ENCODE results near the gene TNFRSF25.

Gene TNFRSF25

DNA sequence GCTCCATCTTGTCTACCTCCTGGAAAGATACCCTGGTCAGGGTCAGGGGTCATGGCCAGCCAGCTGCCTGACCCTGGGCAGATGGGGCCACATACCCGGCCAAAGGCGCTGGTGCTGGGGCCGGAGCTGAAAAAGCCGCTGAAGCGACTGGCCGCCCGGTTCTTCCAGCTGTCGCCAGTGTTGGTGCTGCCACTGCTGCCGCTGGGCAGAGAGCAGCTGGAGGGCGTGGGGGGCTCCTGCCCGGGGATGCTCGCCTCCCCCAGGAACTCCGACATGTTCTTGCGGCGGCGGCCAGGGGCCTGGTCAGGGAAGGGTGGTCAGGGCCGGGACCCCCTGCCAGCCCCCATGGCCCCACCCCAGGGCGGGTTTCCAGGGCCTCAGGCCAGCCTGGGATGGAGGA is 7.2 kb upstream of the TNFRSF25 start:
- no peak for TF ChIP-seq GATA3 (IDR thresholded peaks at IDR 0.05; ENCODE audit: low read depth, low read length)
- no peak for TF ChIP-seq GATA2 (IDR thresholded peaks at IDR 0.05; ENCODE audit: low read depth, low read length)

DNA sequence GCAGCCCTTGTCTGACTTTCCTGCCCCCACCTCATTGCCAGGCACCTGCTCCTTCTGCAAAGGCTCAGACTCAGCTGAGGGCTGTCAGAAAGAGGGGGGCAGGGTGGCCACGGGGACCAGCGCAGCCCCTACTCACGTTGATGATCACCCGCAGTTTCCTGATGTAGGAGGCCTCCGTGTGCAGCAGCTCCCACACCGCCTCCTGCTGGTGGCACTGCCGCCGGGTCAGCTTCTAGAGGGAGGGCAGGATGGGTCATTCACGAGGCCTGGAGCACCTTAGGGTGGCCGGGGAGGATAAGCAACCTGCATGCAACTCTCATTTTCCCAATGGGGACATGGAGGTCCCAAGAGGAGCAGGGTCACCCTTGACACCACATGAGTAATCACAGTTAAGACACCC is 6.4 kb upstream of the TNFRSF25 start:
- TF ChIP-seq GATA3 (IDR thresholded peaks at IDR 0.05; ENCODE audit: low read depth, low read length) (no peak), GATA2 (IDR thresholded peaks at IDR 0.05; ENCODE audit: low read depth, low read length) (no peak)

DNA sequence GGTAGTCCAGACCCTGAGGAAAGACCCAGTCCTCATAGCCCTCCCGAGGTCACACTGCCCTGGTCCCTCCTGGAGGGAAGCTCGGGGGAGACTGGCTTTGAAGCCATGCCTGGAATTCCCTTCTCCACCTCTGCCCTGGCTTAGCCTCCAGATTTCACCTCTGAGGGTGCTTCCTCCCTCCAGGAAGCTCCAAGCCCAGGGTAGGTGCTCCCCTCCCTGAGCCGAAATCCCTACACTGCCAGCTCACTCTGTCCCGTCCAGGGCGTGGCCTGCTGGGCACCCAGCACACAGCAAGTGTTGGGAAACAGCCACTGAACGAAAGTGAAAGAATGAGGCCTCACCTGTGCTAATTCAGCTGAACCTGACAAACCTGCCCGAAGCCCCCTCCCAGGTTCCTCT is 6.0 kb upstream of the TNFRSF25 start:
- no peak for TF ChIP-seq GATA2 (IDR thresholded peaks at IDR 0.05; ENCODE audit: low read depth, low read length)
- TF ChIP-seq GATA3 (IDR thresholded peaks at IDR 0.05; ENCODE audit: low read depth, low read length), result no peak

DNA sequence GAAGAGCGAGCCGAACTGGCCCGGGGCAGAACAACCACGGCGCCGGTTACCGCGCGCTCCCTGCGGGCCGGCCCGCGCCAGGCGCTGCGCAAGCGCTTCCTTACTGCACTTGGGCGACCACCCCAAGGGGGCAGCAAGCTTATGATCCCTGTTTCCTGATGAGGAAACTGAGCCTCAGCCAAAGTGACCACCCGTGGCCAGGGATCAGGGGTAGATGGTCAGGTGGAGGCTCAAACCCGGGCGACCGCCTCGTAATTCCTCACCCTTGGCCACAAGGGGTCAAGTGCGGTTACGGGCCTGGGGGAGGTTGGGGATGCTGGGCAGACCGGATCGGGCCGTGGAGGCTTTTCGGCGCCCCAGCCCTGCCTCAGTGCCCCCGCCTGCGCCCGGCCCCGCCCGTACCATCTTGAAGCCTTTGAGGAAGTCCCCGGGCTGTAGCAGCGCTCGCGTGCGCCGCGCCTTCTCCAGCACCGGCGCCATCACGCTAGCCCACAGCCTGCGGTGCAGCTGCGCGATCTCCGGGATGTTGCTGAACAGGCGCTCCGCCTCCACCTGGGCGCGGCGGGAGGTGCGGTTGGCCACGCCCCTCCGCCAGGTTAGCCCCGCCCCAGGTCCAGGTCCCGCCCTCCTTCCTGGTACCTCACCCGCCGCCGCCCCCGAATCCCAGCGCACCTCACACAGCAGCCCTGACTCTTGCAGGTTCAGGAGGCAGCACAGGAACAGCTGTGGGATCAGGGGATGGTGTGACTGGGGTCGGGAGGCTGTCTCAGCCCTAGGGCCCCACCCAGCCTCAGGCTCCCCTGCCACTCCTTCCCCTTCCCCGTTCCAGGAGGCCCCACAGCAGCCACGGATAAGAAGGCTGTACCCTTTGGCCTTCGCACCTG is 5.4 kb upstream of the TNFRSF25 start:
- no peak for TF ChIP-seq GATA3 (IDR thresholded peaks at IDR 0.05; ENCODE audit: low read depth, low read length)
- TF ChIP-seq GATA2 (IDR thresholded peaks at IDR 0.05; ENCODE audit: low read depth, low read length), result no peak

DNA sequence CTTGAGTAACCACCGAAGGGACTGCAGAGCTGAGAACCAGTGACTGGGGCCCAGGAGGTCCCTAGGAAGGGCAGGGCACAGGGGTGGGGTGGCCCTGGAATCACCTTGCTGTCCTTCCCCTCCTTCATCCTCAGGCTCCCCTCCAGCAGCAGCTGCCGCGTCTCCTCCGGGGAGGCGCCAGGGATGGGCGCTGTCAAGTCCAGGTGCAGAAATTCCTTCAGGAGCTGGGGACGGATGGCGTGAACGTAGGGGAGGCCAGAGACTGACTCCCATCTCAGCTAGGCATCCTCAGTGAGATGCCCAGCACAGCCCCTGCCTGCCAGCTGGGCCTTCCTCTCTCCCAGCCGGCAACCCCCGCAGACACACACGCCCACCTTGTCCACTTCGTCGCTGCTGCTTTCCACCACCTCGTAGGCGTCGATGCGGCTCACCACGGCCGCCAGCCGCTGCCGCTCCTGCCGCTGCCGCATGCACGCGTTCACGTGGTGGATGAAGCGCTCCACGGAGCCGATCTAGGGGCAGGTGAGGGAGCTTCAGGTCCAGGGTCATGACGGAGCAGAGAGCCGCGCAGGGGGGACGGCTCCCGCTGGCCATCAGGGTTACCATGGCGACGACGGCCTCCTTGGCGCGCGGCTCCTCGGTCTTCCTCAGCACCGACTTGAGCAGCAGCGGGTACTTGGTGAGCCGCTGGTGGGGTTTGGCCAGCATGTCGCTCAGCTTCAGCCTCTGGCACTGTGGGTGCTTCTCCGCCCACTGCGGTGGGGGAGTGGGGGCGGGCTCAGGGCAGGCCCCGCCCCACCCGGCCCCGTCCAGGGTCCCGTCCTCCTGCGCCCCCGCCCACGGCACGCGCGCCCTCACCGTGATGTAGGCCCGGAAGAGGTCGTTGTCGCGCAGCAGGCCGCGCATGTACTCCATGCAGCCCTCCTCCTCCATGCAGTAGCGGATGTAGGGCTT is 4.4 kb upstream of the TNFRSF25 start:
- TF ChIP-seq GATA2 (IDR thresholded peaks at IDR 0.05; ENCODE audit: low read depth, low read length), result no peak
- no peak for TF ChIP-seq GATA3 (IDR thresholded peaks at IDR 0.05; ENCODE audit: low read depth, low read length)

DNA sequence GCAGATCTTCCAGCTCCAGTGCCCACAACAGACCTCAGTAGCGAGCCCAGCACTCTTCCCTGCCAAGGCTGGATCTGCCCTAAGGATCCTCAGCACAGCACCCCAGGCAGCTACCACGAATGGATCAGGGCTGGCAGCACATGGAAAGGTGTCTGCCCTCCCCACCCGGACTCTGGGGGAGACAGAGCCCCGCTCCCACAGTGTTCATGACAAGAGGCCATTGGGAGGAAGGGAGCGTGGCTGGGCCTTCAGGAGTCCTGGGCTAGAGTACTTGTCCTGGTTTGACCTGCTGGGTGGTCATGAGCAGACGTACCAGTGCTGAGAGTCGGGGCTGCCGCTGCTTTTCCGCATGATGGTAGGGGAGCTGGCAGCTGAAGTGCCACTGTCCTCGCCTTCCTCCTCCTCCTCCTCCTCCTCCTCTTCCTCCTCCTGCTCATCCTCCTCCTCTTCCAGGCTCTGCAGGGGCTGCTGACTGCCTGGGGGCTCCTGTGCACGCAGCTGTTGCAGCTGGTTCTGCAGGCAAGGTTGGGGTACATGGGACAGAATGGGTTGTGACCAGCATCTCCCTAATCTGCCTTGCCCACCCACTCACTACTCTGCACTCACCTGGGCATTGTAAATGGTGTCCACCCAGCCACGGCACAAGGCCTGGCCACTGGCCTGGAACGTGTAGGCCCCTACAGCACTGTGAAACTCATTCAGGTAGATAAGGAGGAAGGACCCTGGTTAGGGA is 2.9 kb upstream of the TNFRSF25 start:
- TF ChIP-seq GATA2 (IDR thresholded peaks at IDR 0.05; ENCODE audit: low read depth, low read length), result no peak
- no peak for TF ChIP-seq GATA3 (IDR thresholded peaks at IDR 0.05; ENCODE audit: low read depth, low read length)

DNA sequence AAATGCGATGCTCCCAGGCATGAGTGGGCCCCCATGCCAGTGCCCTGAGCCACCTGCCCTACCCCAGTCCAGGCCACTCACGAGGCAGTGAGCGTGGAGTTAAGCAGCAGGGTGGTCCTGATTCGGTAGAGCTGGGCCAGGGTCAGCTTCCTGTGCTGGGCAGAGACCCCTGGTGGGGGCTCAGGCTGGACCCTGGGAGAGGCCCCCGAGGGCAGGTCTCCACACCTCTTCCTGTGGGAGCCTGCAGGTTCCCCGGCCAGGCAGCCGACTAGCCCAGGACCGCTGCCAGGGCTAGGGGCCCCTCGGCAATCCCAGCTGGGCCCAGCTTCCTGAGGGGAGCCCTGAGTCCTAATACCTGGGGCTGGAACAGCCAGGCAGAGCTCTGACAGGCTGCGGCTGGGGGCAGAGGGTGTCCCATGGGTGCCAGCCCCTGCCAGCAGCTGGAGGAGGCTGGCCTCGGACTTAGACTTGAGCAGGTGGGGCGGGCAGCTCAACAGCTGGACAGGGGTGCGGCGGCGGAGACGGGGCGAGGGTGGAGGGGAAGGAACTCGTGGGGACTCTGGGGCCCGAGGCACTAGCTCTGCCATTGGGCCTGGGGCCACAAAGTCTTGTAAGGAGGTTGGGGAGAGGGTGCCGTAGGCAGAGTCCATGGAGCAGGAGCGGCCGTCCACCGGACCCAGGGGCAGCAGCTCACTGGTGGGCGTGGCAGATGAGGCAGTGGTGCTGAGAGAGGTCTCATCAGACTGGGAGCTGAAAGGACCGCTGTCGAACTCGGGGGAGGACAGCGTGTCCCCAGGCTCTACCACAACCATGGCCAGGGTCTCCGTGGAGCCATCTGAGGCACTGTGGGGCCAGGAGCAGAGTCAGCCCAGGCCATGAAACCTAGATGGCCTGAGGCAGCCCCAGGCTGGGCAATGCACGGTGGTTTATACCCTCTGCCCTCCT is 2.0 kb upstream of the TNFRSF25 start:
- no peak for TF ChIP-seq GATA2 (IDR thresholded peaks at IDR 0.05; ENCODE audit: low read depth, low read length)

DNA sequence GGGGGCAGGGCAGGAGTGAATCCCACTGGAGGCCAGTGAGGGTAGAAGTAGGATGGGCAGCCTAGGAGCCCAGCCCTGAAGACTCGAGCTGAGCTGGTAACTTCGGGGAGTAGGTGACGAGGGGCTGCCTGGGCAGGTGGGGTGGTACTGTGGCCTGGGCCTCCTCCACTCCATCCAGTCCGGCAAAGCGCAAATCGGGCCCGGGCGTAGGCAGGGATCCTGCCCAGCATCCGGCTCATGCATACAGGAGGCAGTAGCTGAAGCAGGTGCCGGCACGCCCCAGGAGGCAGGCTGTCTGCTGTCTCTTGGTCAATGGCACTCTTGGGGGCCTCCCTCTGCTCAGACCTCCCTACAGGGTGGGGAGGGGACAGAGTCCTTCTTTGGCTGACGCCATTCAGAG is 1.3 kb upstream of the TNFRSF25 start:
- TF ChIP-seq GATA3 (IDR thresholded peaks at IDR 0.05; ENCODE audit: low read depth, low read length) (no peak), GATA2 (IDR thresholded peaks at IDR 0.05; ENCODE audit: low read depth, low read length) (no peak)

DNA sequence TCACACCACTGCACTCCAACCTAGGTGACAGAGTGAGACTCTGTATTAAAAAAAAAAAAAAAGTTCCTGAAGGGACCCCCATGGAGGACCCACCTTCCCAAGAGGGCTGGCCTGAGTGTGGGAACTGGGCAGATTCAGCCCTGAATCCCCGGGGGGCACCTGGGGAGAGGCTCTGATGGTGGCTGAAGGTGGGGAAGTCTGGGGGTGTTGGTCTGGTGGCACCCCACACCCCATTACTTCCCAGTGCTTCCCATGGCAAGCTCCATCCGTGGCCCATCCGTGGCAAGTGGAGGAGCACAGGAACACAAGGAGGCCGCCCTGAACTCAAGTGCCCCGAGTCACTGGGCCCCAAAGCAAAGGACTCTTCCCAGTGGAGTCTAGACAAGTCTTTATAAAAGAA is 778 bp upstream of the TNFRSF25 start:
- TF ChIP-seq GATA3 (IDR thresholded peaks at IDR 0.05; ENCODE audit: low read depth, low read length), result no peak

DNA sequence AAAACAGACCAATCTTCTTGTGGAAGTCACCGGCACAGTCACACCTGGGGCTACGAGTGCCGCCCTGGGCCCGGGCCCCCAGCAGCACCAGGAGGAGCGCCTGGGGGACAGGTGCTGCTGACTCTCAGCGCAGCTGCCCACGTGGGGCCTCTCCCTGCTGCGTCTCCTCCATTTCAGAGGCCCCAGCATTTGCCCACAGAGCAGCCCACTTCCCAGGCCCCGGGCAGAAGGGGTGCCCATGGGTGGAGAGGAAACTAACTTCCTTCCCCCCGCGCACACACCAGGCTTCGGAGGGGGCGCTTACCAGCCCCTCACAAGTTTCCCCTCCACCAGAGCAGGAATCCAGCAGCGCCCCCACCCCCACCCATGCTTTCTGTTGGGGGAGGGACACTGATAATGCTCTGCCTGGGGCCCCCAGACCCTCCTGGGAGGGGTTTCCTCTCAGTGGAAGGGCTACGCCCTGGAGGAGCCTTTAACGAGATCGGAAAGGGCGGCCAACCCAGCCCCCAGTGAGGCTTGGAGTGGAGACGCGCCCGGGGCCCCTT is 440 bp downstream of the TNFRSF25 start:
- TF ChIP-seq GATA3 (IDR thresholded peaks at IDR 0.05; ENCODE audit: low read depth, low read length), result no peak
- no peak for TF ChIP-seq GATA2 (IDR thresholded peaks at IDR 0.05; ENCODE audit: low read depth, low read length)

DNA sequence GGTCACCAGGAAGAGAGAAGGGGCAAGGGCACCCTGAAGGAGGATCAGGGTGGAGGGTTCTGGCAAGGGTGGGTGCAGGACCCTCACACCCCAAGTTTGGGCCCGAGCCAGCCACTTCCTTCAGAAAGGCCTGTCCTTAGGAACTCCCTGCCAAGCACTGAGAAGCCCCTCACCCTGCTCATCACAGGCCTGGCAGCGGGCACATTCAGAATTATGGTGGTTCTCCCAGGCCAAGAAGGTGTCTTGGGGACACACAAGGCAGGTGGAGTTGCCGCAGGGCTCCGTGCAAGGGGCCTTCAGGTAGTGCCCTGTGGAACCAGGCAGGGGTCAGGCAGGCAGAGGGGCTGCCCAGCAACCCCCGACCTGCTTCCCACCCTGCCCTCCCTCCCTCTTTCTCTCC is 1.1 kb downstream of the TNFRSF25 start:
- no peak for TF ChIP-seq GATA3 (IDR thresholded peaks at IDR 0.05; ENCODE audit: low read depth, low read length)
- no peak for TF ChIP-seq GATA2 (IDR thresholded peaks at IDR 0.05; ENCODE audit: low read depth, low read length)

DNA sequence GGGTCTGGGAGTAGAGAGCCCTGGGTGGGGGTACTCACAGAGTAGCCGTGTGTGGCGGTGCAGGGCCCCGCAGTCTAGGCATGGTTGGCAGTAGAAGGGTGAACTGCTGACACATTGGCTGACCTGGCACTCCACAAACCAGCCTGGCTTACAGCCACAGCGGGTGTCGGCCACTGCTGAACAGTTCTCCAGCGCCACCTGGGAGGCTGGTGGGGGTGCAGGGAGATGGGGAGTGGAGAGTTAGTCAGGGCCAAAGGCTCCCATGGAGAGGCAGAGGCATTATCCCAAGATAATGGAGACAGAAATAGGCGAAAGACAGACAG is 1.5 kb downstream of the TNFRSF25 start:
- TF ChIP-seq GATA3 (IDR thresholded peaks at IDR 0.05; ENCODE audit: low read depth, low read length) (no peak), GATA2 (IDR thresholded peaks at IDR 0.05; ENCODE audit: low read depth, low read length) (no peak)

DNA sequence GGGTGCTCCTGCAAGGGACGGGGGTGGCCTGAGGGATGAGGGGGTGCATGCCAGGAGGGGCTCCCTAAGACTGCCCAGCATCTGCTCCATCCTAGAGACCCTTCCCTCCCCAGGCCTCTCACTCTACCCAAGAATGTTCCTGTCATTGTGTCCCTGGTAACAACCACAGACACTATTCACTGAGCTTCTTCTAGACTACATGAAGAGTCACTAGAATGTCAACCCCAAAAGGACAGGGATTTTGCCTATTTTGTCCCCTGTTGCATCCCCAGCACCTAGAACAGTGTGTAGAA is 2.9 kb downstream of the TNFRSF25 start:
- TF ChIP-seq GATA2 (IDR thresholded peaks at IDR 0.05; ENCODE audit: low read depth, low read length), result no peak
- no peak for TF ChIP-seq GATA3 (IDR thresholded peaks at IDR 0.05; ENCODE audit: low read depth, low read length)
